H4 (cell line): Measurements from ENCODE around the gene FANCI. TPM values are rescaled to one million over a fixed set of nuclear protein-coding genes. Genes with fewer than 3 reads are reported as not detected.
A peak's percentile ranks its signal among the peaks of the same experiment; 100 is the strongest.

Experiments
- DNase-seq: peaks from one replicate; pipeline ENCODE4 v3.0.0-alpha.2; 2015; ENCODE audit warnings: low spot score
- total RNA-seq: library from RNA; depleted of rRNA; stranded (reverse); fragments of >200 nt; shearing (Covaris generic); gene quantifications from 2 replicates; pipeline ENCODE4 v1.2.3, GENCODE V29; 2014

Gene FANCI
- total RNA-seq, 1 experiment from 2014 or later = 61.2 TPM

DNA sequence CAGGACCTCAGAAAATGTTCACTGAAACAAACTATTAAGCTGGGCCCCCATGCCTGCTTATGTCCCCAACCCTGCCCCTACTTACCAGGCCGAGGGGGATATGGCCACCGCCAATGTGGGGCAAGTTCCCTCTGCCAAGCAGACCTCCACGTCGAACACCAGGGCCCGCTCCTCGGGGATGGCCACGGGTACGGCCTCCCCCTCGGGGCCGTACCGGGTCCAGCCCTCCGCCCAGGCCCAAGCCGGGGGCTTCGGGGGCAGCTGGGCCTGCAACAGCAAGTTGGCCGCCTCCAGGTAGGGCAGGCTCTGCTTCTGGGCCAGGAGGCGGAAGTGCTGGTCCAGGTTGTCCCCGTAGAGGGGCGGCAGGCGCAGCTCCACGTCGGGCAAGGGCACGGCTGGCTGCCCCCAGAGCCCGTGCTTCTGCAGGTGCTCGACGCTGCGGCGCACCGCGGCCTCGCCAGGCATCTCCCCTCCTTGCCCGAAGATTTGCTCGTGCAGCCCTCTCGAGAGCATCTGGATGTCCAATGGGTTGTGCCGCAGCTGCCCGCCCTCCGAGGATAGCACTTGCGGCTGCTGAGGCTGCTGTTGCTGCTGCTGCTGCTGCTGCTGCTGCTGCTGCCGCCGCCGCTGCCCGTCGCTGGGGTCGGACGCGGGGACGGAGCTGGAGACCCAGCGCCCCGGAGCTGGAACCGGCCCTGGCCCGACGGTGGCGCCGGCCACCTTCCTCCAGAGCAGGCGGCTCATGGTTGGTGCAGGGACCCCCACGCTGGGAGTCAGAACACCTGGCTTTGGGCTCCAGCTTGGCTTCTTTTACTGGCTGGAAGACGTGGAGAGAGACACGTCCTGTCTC lies 89.5 kb downstream of the FANCI start:
- DNase-seq = no peak

DNA sequence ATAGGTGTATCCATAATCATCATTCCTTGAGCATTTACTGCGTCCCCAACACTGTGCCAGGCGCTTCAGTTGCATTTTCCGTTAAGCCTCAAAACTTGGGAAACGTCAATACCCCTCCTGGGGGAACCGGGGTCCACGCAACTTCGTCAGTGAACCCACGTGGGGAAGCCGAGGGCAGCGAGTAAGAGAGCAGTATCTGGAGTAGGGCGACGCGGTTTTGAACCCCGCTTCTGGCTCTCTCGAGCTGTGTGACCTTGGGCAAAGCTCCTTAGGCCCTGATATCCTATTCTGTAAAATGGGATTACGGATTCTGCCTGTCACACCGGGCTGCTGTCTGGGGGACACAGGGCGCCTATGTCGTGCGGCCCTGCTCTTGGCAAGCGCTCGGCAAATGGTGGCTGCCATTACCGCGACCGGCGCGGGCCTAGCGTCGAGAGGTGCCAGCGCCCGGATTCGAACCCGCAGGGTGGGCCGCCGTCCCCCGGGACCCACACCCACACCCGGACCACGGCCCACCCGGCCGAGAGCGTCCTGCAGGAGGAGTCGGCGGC lies 90.3 kb downstream of the FANCI start:
- DNase-seq = no peak

DNA sequence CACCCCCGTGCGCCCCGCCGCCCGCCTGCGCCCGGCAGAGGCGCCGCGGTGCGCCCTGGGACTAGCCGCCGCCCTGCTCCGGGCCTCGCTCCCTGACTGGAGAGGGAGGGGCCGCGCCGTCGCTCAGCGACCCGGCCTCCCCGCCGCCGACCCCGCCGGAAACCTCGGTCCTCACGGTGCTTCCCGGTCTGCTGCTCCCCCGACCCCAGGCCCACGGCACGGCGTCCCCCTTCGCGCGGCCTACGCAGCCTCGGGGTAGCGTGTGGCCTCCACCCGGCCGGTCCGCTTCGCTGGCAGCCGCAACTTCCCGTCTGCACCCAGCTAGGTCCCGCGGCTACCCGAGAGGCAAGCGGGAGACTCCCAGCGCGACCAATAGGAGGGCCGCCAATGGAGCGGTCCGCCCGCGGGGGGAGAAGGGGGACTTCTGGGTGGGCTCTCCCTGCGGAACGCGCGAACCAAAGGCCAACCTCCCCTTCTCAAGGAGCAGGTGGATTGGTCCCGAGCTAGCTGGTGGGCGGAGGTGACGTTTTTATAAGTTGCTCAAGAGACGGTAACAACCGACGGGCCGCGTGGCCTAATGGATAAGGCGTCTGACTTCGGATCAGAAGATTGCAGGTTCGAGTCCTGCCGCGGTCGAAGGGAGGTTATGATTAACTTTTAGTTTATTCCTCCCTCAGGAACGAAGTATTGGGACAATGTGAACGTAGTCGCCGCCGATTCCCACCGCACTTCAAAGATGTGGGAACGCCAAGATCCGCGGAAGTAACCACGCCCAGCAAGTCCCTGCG lies 90.9 kb downstream of the FANCI start, which contains the start of gene POLG:
Gene POLG, minus strand, starts transcription at position 315 of the 788 bp plus-strand sequence. CDS start 1,070 bp downstream, outside the sequence.
- peak; percentile 98 for DNase-seq

DNA sequence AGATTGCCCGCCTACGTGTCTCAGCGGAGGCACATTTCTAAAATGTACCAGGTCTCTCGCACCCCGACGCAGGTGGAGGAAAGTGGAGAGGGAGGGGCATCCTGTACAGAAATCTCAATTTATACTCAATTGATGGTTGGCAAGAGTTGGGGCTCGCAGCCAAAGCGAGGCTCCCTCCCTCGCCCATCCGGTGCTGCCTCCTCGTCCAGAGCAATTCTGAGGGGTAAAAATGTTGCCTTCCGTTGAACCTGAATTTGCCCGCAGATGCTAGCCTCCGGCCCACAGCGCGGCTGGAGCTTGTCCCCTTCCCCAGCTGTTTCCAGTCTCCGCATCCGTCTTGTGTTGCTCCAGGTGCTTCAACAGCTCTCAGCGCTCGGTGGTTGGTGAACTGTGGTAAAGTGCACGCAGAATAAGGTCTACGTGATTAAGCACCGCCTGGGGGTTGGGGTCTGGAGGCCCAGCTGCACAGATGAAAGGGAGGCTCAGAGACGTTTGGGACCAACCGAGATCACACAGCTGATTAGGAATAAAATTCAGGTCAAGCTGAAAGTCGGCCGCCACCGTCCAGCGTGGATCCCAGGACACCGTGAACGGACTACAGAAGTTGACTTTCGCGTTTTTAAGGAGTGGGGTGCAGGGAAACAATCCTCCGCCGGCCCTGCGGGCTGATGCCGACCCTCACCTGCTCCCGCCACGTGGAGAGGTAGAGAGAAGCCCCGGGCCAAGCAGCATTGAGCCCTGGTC lies 91.7 kb downstream of the FANCI start:
- DNase-seq = no peak

DNA sequence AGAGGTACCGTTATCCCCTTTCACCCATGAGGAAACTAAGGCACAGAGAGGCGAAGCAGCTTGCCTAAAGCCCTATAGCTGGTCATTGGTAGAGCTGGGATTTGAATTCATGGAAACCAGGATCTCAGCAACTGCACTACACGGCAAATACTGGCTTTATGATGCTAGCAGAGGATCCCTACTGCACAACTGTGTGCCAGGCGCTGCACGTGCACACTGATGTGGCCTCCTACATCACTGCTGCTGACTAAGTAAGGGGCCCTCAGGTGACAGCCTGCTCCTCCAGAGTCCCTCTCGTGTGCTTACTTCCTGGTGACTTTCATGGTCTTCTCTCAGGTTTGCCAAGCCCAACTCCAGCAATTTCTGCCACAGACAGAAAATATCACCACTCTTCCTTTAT lies 94.3 kb downstream of the FANCI start:
- DNase-seq = no peak

DNA sequence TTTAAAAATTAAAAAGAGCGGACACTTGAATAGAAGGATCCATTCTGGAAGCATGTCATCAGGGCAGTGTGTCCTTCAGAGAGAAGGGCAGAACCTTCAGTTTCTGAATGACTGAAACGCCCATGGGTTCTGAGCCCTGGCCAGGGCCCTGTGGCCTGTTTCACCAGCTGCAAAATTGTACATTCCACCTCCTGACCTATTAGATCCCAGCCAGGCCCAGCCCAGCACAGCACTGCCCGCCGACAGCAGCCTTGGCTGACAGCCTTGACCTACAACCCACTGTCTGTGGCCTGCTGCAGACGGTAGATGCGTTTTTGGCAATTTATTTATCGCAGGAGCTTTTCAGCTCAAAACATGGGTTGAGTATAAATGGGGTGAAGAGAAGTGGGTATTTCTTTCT lies 96.8 kb downstream of the FANCI start:
- no peak for DNase-seq

DNA sequence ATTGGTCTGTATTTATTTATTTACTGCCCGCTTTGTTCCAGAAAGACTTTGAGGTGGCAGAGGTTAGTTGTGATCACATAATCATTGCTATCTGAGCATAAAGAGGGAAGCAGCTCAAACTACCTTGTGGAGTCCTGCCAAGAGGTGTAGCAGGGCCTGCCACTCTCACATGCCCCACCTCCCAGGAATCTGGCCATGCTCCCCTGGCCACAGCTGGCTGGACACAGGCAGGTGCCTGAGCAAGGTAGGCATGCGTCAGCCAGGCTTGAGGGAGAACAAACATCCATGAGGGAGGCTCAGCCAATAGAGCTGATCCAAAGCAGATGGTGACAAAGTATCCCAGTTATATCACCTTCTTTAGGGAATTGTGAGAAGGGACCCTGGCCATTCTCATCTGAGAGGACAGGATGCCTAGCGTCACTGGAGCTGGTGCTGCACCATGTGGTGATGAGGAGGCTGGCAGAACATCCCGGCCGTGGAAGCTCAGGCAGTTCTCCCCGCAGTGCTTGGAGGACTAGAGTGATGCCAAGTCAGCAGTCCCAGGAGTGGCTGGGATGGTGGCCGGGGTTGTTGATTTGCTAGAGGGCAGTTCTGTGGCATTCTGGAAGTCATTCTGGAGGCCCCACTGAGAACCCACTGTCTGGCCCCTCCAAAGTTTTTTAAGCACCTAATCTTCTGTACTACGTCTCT lies 97.7 kb downstream of the FANCI start:
- DNase-seq = no peak

DNA sequence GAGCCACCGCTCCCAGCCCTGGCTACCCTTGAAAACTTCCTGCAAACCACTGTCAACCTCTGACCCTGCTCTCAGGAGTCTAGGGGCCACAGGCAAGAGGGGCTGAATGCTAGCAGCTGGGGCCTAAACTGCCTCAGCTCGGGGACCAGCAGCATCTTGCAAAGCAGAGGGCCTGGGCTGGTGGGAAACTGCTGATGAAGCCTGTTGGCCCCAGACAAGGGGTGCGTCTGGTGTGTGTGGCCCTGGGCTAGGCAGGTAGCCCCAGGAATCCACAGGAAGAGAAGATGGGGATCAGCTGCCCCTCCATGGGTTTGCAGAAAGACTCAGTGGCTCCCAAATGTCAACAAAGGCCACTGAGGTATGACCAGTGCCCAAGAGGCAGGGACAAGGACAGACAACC lies 99.1 kb downstream of the FANCI start:
- DNase-seq = no peak

DNA sequence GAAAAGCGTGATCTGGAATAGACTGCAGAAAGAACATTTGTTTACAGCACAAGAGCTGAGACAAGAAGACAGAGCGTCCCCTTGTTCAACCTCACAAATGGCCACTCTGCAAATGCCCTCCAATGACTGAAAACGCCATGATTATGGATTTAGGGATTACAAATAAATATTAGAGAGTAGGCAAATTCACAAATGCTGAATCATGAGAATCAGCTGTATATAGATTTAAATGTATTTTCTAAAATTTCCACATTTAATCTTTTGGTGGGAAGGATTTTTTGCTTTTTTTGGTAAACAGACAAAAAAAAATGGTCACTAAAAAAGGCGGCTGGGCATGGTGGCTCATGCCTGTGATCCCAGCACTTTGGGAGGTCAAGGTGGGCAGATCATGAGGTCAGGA lies 101.5 kb downstream of the FANCI start:
- no peak for DNase-seq

DNA sequence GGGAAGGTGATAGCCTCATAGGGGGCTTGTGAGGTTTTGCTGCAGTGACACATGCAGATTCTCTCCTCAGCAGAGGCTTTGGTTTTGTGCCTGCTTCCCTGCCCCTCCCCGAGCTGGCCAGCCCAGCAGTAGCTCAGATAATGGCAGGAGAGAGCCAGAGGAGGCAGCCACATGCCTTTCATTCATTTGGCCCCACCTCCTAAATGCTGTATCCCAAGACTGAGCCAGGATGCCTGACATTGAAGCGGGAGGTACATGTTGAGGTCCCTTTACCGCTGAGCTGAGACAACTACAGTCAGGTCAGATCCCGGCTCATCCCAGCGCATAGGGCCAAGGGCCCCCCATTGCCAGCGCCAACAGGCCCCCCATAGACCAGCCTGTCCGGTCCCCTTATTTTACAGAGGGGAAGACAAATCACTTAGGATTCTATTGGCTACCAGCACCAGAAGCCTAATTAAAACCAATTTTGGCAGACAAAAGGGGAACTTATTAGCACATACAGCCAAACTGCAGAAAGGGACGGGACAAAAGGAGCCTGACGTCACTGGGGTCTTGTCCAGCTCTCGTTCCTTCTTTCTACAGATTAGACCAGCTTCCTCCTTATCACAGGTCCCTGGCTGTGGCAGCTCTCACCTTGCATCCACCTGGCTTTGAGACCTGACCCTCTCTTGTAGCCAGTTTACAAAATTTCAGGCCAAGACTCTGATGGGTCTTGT lies 102.9 kb downstream of the FANCI start:
- no peak for DNase-seq

DNA sequence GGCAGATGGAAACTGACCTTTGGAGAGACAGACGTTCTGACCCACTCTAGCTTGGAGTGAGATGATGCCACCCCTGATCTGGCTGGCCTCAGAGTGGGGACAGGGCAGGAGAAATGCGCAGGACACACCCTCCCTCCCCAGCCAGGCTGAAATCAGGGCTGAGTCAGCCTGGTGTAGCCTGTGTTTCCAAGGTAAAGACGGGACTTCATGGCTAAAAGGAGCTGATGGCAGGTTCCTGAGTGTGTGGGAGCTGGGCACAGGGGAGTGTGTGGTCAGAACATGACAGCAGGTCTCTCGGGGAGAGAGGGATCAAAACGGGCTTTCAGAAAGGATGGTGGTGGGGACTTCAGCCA lies 105.4 kb downstream of the FANCI start:
- DNase-seq = no peak

DNA sequence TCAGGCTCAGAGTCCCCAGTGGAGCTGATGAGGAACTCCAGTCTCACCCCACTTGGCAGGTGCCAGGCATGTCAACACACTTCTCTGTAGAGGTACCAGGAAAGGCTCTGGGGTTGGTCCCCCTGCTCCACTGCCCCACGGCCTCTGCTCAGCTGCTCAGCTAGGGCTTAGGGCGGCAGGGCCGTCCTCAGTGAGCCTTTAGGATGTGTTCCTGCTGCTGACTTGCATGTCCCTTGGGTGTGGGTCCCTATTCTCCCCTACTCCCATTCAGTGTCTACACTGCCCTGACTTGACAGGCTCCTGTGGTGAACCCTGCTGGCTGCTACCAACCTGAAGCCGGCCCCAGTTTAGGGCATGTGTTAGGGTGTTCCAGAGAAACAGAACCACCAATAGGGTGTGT lies 108.7 kb downstream of the FANCI start:
- DNase-seq = no peak

DNA sequence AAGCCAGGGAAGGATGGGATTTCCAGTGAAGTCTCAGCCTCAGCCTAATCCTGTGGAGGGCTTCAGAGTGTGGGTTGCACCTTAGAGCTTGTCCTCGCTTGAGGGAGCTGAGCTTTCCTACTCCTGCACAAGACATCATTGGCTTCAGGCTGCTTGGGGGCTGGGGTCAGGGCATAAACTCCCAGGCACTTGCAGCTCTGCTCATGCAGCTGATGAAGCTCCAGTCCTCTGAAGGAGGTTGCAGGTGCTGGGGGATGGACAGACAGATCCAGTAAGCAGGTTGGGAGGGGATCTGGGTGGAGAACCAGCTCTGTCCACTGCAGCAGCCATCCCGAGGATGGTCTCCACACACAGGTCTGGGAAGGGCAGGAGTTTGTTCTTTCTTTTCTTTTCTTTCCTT lies 110.2 kb downstream of the FANCI start:
- no peak for DNase-seq

DNA sequence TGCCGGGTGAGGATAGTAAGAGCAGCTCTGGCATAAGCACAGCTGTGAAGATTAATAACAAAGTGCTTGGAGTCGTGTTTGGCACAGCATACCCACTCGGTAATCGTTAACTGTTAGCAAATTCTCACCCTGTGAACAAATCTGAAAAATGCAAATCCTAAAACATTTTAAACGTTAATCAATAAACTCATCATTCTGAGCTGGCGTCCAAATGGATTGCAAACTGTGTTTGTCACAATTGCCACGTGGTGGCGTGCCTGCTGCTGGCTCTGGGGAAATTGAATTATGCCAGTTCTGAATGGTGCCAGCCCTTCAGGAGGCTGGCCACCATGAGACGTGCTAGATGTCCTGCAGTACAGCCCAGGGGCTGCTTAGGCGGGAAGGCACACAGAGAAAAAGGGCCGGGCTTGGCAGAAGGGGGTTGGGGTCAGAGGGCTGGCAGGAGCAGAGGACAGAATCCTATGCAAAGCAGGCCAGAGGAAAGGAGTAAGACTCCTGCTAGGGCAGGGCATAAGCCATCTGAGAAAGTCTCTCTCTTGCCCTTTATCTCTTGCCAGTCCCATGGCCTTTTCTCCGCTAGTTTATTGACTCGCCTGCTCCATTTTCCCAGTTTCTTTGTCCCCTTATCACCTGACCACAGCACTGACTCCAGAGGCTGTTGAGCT lies 113.0 kb downstream of the FANCI start:
- peak; percentile 32 for DNase-seq

DNA sequence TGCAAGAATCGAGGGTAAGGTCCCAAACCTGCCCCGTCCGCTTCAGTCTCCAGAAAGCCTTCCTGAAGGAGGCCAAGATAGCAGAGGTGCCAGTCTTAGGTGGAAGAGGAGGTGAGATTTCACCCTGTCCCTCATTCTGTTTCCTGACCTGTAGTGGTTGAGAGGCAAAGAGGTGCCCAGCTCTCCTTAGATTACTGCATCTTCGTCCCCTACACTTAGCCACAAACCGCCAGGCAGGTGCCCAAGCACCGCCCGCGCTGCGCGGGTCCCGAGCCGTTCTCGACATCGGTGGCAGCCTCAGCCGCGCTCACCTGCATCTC lies 114.6 kb downstream of the FANCI start:
- no peak for DNase-seq

DNA sequence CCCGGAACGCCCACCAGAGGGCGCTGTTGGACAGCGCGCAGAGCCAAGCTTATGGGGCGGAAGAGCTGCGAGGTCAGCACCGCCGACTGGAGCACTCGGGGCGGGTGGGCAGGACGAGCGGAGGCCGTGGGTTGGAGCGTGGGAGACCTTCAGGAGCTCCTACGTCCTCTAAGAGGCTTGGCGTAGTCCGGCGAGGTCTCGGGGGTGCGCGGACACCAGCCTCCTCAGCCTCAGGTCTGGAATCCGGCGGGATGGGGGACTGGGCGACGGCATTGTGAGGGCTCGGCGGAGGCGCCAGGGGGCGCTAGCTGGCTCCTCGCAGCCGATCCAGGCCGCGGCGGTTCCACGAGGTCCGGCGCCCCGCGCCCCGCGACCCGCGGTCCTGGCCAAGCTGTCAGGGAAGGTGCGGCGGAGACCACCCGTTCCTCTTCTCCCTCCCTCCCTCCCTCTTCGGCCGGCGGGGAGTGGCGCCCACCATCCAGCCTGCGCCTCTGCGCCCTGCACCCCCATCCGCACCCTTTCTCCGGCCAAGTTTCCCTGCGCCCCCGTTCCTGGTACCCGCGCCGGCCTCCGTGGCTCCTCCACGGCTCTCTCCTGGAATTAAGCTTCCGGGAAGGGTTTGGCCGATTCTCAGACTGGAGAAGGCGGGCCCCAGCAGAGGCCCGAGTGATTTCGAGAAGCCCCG lies 115.1 kb downstream of the FANCI start:
- peak; percentile 58 for DNase-seq

DNA sequence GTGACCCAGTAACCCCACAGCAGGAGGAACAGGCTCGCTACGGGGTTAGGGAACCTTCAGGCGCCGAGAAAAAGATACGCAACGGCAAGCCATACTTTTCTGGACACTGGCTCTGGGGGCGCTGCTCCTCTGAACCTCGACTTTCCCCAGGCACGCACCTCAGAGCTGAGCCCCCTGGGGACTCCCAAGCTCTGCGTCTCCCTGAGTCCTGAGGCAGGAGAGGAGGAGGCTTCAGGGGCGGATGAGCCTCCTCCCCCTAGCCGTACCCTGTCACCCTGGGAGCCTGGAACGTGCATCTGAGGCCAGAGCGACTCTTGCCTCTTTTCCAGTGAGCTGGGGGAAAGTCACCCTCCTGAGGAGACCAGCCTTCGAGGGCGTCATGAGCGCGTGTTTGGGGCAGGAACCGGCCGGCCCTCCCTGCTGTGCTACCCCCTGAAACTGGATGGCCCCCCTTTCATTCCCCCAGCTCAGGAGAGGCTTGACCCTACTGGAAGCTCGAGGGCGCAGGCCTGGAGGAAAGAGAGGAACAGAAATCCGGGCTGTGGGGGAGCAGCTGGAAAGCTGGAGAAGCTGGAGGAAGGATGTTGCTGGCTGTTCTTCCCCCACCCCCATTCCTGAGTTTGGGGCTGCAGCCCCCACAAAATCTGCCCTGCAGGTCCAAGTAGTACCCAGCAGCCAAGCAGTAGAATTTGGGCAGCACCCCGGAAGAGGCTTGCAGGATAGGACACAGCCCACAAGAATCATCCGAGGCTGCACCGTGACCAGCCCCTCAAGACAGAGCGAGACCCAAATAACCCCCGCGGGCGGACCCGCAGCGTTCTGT lies 115.9 kb downstream of the FANCI start:
- DNase-seq = no peak

DNA sequence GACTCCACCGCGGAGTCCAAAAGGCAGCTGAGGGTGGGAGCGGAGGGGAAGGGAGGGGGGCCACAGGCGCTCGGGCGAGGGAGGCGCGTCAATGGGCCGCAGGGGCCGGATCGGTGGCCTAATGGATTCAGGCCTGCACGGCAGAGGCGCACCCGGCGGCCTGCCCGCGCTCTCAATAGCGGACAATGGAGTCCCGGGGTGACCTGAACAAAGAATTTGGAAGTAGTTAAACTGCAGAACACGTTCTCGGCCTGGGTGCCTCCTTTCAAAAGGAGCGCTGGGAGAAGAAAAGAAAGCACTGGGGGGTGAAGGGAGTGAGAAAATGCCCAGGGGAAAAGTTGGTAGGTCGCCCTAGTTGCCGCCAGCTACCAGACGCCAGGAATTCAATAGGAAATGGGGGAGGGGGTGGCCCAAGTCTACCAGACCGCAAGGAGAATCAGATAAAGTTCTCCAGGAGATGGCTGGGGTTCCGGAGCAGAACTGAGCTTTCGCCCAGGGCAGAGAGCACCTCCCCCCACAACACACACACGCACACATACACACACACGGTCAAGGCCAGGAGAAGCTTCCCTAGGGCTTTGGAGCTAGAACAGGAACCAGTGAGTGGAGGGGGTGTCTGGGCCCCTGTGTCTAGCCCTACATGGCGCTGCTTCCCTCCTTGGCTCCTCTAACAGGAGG lies 116.7 kb downstream of the FANCI start:
- no peak for DNase-seq
